A673 (cell line): ENCODE measurements around the gene CTRL.

Experiments used
- EZH2 ChIP-seq: fragments of 200-600 bp; sonication (generic); IDR thresholded peaks from 2 replicates; pipeline ENCODE4 v1.6.1; 2017; ENCODE audit warnings: borderline replicate concordance, low read depth, mild to moderate bottlenecking, mixed read lengths, antibody characterized with exemption, low read length; ENCODE audit not compliant: poor library complexity, severe bottlenecking
- TF ChIP-seq, protein P1 (sequence below): fragments of 300-800, 200-600 bp; sonication (generic); conservative IDR thresholded peaks from 2 replicates; pipeline ENCODE4 v1.5.1; 2017; ENCODE audit warnings: low read depth, mild to moderate bottlenecking, antibody characterized with exemption, low read length, moderate library complexity, mixed read lengths

DNA sequence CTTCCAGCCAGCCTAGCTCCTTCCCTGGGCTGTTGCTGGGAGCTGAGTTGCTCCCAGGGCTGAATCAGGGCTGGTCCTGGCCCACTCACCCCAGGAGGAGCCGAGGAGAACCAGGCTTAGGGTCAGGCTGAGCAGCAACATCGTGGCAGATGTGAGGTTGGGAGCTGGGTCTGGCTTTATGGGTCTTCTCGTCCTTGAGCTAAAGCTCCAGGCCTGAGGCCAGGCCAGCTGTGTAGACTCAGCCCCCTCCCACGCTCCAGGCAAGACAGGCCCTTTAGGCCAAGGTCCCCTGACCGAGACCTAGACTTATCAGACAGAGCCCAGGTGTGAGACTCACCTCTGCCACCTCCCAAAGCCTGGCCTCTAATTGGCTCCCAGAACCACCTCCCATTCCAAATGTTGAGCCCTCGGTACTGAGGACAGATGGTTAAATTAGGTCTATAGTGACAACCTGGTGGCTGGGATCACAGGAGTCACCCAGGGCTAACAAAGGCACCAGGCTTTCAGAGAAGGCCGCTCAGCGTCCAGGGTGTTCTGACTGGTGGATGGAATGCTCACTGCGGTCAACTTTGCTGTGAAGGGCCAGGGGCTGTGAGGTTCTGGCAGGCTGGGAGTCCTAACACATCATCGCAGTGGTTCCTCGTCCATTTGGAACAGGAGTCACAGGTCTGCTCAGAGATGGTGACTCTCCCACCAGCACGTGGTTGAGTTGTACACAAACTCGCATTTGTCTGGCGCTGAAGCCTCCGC is at the start of gene CTRL:
- TF ChIP-seq, protein P1, sequence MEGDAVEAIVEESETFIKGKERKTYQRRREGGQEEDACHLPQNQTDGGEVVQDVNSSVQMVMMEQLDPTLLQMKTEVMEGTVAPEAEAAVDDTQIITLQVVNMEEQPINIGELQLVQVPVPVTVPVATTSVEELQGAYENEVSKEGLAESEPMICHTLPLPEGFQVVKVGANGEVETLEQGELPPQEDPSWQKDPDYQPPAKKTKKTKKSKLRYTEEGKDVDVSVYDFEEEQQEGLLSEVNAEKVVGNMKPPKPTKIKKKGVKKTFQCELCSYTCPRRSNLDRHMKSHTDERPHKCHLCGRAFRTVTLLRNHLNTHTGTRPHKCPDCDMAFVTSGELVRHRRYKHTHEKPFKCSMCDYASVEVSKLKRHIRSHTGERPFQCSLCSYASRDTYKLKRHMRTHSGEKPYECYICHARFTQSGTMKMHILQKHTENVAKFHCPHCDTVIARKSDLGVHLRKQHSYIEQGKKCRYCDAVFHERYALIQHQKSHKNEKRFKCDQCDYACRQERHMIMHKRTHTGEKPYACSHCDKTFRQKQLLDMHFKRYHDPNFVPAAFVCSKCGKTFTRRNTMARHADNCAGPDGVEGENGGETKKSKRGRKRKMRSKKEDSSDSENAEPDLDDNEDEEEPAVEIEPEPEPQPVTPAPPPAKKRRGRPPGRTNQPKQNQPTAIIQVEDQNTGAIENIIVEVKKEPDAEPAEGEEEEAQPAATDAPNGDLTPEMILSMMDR: no peak
- TF ChIP-seq EZH2: no peak
